DOHH2 (cell line): Measurements from ENCODE around the gene ARID3A.

ENCODE experiments used
- H3F3A ChIP-seq: fragments of 200-600 bp; sonication (generic), shearing (Covaris generic); 2 replicates; pipeline ENCODE4 v1.6.0; 2016; ENCODE audit warnings: antibody characterized with exemption, mild to moderate bottlenecking; ENCODE audit not compliant: control insufficient read depth, insufficient read depth
- H3K27ac ChIP-seq: fragments of 200-600 bp; sonication (generic); 2 replicates; pipeline ENCODE4 v1.5.1; 2014; ENCODE audit warnings: low read depth, mild to moderate bottlenecking, low read length, moderate library complexity
- H3K27me3 ChIP-seq: fragments of 200-600 bp; sonication (generic); 2 replicates; pipeline ENCODE4 v1.6.1; 2014; ENCODE audit warnings: mild to moderate bottlenecking, low read length, mixed read lengths; ENCODE audit not compliant: control insufficient read depth
- H3K36me3 ChIP-seq: fragments of 200-600 bp; sonication (generic); 2 replicates; pipeline ENCODE4 v1.6.1; 2014; ENCODE audit warnings: mild to moderate bottlenecking, low read length, moderate library complexity, mixed read lengths; ENCODE audit not compliant: control insufficient read depth
- H3K4me1 ChIP-seq: fragments of 200-600 bp; sonication (generic); 2 replicates; pipeline ENCODE4 v1.6.1; 2014; ENCODE audit warnings: mild to moderate bottlenecking, low read length, mixed read lengths; ENCODE audit not compliant: control insufficient read depth
- H3K4me2 ChIP-seq: fragments of 200-600 bp; sonication (generic); 2 replicates; pipeline ENCODE4 v1.6.0; 2014; ENCODE audit warnings: mild to moderate bottlenecking, low read length, moderate library complexity
- H3K4me3 ChIP-seq: fragments of 200-600 bp; sonication (generic); 2 replicates; pipeline ENCODE4 v1.5.1; 2014; ENCODE audit warnings: mild to moderate bottlenecking, low read length, mixed read lengths
- H3K79me2 ChIP-seq: fragments of 200-600 bp; sonication (generic); 2 replicates; pipeline ENCODE4 v1.6.1; 2014; ENCODE audit warnings: mild to moderate bottlenecking, low read length, mixed read lengths; ENCODE audit not compliant: control insufficient read depth
- H3K9me2 ChIP-seq: fragments of 200-600 bp; sonication (generic); replicated peaks from 2 replicates; pipeline ENCODE4 v1.6.1; 2014; ENCODE audit warnings: mild to moderate bottlenecking, low read length, mixed read lengths; ENCODE audit not compliant: control insufficient read depth
- H3K9me3 ChIP-seq: fragments of 200-600 bp; sonication (generic); 2 replicates; pipeline ENCODE4 v1.6.1; 2014; ENCODE audit warnings: antibody characterized with exemption, low read length, mixed read lengths; ENCODE audit not compliant: control insufficient read depth, insufficient read depth
- H4K20me1 ChIP-seq: fragments of 200-600 bp; sonication (generic); 2 replicates; pipeline ENCODE4 v1.6.0; 2014; ENCODE audit warnings: low read depth, mild to moderate bottlenecking, antibody characterized with exemption, low read length, moderate library complexity; ENCODE audit not compliant: control insufficient read depth, insufficient read depth
- EZH2phosphoT487 ChIP-seq: fragments of 200-600 bp; sonication (generic); IDR thresholded peaks from 2 replicates; pipeline ENCODE4 v1.6.1; 2017; ENCODE audit warnings: borderline replicate concordance, mild to moderate bottlenecking, antibody characterized with exemption, low read length, moderate library complexity, mixed read lengths
- TF ChIP-seq, protein P1 (sequence below): fragments of 200-600 bp; sonication (generic); IDR thresholded peaks from one replicate; pipeline ENCODE4 v1.5.1; 2014; ENCODE audit warnings: antibody characterized with exemption, mild to moderate bottlenecking, low read depth, low read length; ENCODE audit not compliant: poor library complexity, severe bottlenecking

ARID3A gene

DNA sequence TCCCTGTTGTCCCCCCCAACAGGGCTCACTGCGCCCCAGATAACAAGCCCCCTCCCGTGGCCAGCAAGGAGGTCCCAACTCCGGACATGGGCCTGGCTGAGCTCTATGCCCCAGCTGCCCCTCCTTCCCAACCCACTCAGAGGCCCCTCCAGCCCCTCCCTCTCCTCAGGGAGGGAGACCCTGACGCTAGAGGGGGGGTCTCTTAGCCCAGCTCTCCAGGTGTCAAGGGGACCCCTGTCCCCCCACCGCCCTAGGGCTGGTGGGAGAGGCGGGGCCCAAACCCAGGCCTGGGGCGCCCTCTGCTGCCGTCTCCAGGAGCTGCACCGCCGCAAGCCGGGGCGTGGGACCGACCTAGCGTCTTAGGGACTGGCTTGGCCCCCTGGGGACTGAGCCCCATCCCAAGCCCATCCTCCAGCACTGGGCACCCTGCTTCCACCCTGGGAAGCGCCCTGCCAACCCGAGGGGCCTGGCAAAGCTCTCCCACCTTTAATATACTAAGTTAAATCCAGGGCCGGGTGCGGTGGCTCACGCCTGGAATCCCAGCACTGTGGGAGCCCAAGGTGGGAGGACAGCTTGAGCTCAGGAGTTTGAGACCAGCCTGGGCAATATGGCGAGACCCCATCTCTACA lies 75.8 kb downstream of the ARID3A start:
- H3K27me3 ChIP-seq: peaks cover 34% of the 10 kb centered on the region

DNA sequence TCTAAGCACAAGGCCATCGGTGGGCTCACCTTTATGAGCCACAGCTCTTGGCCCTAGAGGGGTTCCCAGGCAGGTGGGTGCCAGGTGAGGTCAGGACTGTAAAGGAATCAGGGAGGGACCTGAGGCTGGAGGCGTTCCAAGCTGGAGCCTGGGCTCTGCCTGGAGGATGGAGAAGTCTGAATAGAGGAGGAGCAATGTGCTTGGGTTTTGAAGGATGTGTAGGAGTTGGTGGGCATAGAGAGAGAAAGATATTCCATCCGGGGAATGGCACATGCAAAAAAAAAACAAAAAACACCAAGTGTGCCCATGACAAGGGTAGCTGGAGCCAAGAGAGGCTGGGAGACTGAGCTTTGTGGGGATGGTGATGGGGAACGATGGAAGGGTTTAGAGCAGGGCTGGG lies 76.8 kb downstream of the ARID3A start:
- Histone ChIP-seq H3K9me3 (no peaks in the 10 kb centered on the region), H3K9me2 (no peaks in the 10 kb centered on the region), H3K27ac (no peak overlapping the region), H3K27me3 (peaks cover 29% of the 10 kb centered on the region), H3K4me1 (peaks cover 11% of the 10 kb centered on the region), H3F3A (0 out of 2 replicates have a peak, but pooled peaks cover 3% of the 10 kb centered on the region), H3K4me3 (no peak overlapping the region), H3K36me3 (peaks cover 9% of the 10 kb centered on the region; the same call in 1 of the 2 replicates), H3K79me2 (no peaks in the 10 kb centered on the region), H4K20me1 (no peaks in the 10 kb centered on the region), H3K4me2 (no peak overlapping the region)
- no peak for TF ChIP-seq EZH2phosphoT487
- TF ChIP-seq, protein P1, sequence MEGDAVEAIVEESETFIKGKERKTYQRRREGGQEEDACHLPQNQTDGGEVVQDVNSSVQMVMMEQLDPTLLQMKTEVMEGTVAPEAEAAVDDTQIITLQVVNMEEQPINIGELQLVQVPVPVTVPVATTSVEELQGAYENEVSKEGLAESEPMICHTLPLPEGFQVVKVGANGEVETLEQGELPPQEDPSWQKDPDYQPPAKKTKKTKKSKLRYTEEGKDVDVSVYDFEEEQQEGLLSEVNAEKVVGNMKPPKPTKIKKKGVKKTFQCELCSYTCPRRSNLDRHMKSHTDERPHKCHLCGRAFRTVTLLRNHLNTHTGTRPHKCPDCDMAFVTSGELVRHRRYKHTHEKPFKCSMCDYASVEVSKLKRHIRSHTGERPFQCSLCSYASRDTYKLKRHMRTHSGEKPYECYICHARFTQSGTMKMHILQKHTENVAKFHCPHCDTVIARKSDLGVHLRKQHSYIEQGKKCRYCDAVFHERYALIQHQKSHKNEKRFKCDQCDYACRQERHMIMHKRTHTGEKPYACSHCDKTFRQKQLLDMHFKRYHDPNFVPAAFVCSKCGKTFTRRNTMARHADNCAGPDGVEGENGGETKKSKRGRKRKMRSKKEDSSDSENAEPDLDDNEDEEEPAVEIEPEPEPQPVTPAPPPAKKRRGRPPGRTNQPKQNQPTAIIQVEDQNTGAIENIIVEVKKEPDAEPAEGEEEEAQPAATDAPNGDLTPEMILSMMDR: no peak

More for the DNA sequence above, 75.8 kb downstream of the ARID3A start:
- Histone ChIP-seq H3K4me3 (no peak overlapping the region), H4K20me1 (no peaks in the 10 kb centered on the region), H3K9me3 (no peaks in the 10 kb centered on the region), H3K4me2 (0 out of 2 replicates have a peak overlapping the region, but pooled peaks have one; percentile 14), H3F3A (0 out of 2 replicates have a peak, but pooled peaks cover 3% of the 10 kb centered on the region), H3K36me3 (peaks cover 1% of the 10 kb centered on the region; the same call in 1 of the 2 replicates), H3K4me1 (peaks cover 11% of the 10 kb centered on the region), H3K79me2 (no peaks in the 10 kb centered on the region), H3K27ac (no peak overlapping the region), H3K9me2 (no peaks in the 10 kb centered on the region)
- TF ChIP-seq, protein P1: peak; percentile 95
- TF ChIP-seq EZH2phosphoT487: no peak

DNA sequence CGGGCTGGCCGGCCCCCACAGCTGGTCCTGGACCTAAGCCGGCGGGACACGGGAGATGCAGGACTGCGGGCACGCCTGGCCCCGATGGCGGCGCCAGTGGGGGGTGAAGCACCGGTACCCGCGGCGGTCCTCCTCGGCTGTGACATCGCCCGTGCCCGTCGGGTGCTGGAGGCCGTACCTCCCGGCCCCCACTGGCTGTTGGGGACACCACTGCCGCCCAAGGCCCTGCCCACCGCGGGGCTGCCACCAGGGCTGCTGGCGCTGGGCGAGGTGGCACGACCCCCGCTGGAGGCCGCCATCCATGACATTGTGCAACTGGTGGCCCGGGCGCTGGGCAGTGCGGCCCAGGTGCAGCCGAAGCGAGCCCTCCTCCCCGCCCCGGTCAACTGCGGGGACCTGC lies 77.4 kb downstream of the ARID3A start:
- Histone ChIP-seq H3K9me2 (no peaks in the 10 kb centered on the region), H4K20me1 (no peaks in the 10 kb centered on the region), H3K4me2 (no peak overlapping the region), H3K36me3 (peaks cover 9% of the 10 kb centered on the region; the same call in 1 of the 2 replicates), H3F3A (no peaks in the 10 kb centered on the region), H3K27ac (no peak overlapping the region), H3K4me3 (no peak overlapping the region), H3K79me2 (no peaks in the 10 kb centered on the region), H3K9me3 (no peaks in the 10 kb centered on the region), H3K4me1 (peaks cover 11% of the 10 kb centered on the region), H3K27me3 (peaks cover 22% of the 10 kb centered on the region)
- TF ChIP-seq EZH2phosphoT487: no peak
- TF ChIP-seq, protein P1: no peak
